H7 (cell line): ENCODE measurements around the gene NUCB2. TPM values are rescaled to one million over a fixed set of nuclear protein-coding genes. Genes with fewer than 3 reads are reported as not detected.

ENCODE experiments used
- DNase-seq: peaks from one replicate; pipeline ENCODE4 v3.0.0; 2012
- H3K27me3 ChIP-seq: 2 replicates; pipeline ENCODE4 v1.6.0; 2011; ENCODE audit warnings: mild to moderate bottlenecking, low read length; ENCODE audit not compliant: control insufficient read depth, insufficient read depth
- H3K36me3 ChIP-seq: replicated peaks from 2 replicates; pipeline ENCODE4 v1.5.1; 2011; ENCODE audit warnings: low read length; ENCODE audit not compliant: control insufficient read depth, insufficient read depth
- H3K4me3 ChIP-seq: 2 replicates; pipeline ENCODE4 v1.5.1; 2011; ENCODE audit warnings: low read depth, mild to moderate bottlenecking, control low read depth, low read length, moderate library complexity; ENCODE audit not compliant: insufficient read depth
- total RNA-seq: library from RNA; depleted of rRNA; stranded (reverse); fragments of >200 nt; shearing (Covaris generic); gene quantifications from 2 replicates; pipeline ENCODE4 v1.2.3, GENCODE V29; 2014

Gene NUCB2
- total RNA-seq, 1 experiment from 2014 or later = 4.1 TPM

- Histone ChIP-seq H3K4me3 (no peak overlapping the region), H3K36me3 (no peaks in the 10 kb centered on the region), H3K27me3 (no peaks in the 10 kb centered on the region; the same call in 1 of the 2 replicates)
- no peak for DNase-seq
These were observed 66.7 kb downstream of the NUCB2 start for GRCh38 chr11:17343257-17343656.

DNA sequence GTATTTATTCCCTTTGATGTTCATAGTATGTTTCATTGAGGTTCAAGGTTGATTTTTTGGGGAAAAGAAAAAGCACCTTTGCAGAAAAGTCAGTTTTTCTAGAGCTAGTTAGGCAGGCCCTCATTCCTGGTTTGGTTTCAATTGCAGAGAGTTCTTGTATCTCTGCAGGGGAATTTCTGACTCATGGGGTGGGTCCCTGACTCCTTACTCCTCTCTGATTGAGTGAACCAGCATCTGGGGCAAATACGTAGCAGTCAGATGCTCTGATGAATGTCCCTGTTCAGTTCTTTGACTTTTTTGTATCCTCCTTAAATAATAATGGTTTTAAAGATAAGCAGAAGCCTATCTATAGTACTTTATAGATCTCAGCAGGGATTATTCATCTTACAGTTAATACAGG, 67.4 kb downstream of the NUCB2 start:
- H3K36me3 ChIP-seq = no peaks in the 10 kb centered on the region
- DNase-seq = peak; percentile 33

GRCh38 chr11:17347676-17348075, 71.1 kb downstream of the NUCB2 start:
- H3K36me3 ChIP-seq = no peaks in the 10 kb centered on the region
- H3K4me3 ChIP-seq = no peak overlapping the region
- no peak for DNase-seq
- H3K27me3 ChIP-seq = peaks cover 30% of the 10 kb centered on the region

More for the DNA sequence above, 67.4 kb downstream of the NUCB2 start:
- H3K4me3 ChIP-seq = no peak overlapping the region
- no peaks in the 10 kb centered on the region; the same call in 1 of the 2 replicates for H3K27me3 ChIP-seq

DNA sequence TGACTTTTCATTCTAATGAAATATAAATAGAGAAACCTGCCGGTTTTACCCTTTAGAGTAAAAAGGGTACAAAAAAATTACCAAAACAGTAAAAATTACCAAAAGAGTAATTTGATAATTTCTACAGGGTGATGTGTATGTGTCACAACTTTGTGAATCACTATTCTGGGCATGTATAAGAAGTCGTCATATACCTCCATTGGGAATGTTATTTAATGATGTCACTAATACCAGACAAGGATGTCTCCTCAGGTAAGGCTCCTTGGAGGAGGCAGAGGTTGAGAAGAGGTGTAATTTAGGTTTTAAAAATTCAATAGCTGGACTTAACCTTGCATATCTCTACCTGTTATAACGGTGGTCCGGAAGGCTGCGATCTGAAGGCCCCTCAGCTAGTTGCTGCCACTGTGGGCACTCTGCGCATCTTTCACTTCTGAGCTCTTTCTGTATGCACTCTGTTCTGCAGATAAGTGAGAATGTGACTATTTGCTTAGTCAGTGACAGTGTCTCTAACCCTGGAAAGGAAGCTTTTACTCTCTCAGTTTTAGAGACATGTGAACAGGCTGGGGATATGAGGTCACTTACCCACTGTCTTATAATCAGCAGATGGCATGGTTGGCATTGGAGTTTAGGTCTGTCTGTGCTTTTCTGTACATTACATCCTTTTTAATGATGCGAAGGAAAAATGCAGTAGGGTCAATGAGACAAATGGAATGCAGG, 74.1 kb downstream of the NUCB2 start:
- H3K36me3 ChIP-seq = no peaks in the 10 kb centered on the region
- no peak for DNase-seq
- H3K4me3 ChIP-seq = no peak overlapping the region
- H3K27me3 ChIP-seq = peaks cover 47% of the 10 kb centered on the region

DNA sequence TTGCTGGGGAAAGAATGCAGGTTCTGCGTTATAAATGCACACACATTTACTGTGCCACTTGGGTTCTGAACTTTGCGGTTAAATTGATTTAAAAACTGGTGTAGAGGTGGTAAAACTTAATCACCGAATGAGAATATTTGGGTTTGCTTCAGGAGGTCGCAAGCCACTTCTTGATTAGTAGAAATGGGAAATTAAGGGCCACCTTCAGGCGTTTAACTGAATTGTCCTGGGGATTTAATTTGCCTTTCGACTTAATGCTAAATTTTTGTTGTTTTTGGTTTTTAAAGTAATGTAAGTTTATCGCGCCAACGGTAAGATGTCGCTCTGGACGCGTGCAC, 74.6 kb downstream of the NUCB2 start:
- Histone ChIP-seq H3K4me3 (no peak overlapping the region), H3K27me3 (peaks cover 47% of the 10 kb centered on the region), H3K36me3 (no peaks in the 10 kb centered on the region)
- DNase-seq = no peak

DNA sequence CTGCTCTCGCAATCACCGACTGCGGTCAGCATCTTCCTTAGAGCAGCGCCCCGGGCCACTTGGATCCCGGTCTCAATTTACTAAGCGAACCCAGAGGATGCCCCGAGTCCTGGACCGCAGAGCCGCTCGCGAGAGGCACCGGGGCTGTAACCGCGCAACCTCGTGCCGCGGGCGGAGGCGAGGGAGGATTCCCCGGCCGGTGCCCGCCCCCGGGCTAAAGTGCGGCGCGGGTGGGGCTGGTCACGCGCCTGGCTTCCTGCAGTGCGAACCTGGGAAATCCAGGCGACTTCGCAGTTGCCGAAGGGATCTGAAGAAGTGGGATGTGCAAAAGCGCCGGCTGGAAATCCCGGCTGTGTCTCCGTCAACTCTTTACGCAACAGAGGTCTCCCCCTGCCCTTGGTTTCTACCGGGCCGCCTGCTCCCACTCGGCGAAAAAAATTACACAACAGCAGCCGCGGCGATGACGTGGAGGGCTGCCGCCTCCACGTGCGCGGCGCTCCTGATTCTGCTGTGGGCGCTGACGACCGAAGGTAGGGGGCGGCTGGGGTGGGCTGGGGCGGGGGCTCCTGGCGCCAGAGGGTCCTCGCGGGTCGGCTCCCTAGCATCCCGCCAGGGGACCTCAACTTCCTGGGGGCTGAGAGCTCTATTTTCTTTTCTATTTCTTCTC, 75.1 kb downstream of the NUCB2 start, which contains the start of gene NCR3LG1:
NCR3LG1 (plus strand) TSS at position 291 of the 667 bp plus-strand sequence; CDS start at position 461, 170 bp downstream.
- H3K4me3 ChIP-seq = peak within 1 kb of the TSS; percentile 40
- H3K36me3 ChIP-seq = no peaks in the 10 kb centered on the region
- peaks cover 47% of the 10 kb centered on the region for H3K27me3 ChIP-seq
- peak; percentile 78 for DNase-seq

DNA sequence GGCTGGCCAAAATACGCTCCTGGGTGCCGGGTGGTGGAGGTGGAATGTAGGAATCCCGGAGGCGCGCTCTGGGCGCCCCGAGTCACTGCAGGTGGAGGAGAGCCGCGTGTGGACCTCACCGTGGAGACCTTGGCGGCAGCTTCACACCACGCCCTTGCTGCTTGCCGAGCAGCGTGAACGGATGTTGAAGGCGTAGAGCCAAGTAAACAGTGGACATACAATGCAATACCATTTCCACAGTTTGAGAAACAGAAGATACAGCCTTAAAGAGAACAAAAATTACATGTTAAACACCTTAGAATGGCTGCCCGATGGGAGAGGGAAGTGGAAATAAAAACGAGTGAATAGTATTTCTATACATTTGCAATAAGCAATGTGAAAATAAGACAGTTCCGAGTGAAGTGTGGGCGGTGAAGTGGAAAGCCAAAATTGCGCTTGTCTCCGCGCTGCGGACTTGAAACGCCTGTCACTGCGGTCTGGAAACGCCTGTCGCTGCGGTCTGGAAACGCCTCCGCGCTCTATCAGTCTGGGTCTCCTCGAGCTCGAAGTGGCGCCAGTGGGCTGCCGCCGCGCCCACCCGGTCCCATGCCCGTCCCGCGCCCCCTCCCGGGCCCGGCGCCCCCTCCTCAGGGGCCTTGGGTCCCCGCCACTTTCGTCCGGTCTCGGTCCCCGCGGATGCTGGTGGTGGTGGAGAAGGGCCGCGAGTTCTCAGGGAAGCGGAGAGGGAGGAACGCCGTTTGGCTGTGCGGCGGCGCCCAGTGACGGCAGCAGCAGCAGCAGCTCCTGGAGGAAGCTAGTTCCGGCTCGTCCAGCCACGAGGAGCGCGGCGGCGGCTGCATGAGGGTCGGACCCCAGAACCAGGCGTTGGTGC, 76.6 kb downstream of the NUCB2 start:
- peak overlapping the region; percentile 40 for H3K4me3 ChIP-seq
- peaks cover 47% of the 10 kb centered on the region for H3K27me3 ChIP-seq
- no peaks in the 10 kb centered on the region for H3K36me3 ChIP-seq
- peak; percentile 77 for DNase-seq

DNA sequence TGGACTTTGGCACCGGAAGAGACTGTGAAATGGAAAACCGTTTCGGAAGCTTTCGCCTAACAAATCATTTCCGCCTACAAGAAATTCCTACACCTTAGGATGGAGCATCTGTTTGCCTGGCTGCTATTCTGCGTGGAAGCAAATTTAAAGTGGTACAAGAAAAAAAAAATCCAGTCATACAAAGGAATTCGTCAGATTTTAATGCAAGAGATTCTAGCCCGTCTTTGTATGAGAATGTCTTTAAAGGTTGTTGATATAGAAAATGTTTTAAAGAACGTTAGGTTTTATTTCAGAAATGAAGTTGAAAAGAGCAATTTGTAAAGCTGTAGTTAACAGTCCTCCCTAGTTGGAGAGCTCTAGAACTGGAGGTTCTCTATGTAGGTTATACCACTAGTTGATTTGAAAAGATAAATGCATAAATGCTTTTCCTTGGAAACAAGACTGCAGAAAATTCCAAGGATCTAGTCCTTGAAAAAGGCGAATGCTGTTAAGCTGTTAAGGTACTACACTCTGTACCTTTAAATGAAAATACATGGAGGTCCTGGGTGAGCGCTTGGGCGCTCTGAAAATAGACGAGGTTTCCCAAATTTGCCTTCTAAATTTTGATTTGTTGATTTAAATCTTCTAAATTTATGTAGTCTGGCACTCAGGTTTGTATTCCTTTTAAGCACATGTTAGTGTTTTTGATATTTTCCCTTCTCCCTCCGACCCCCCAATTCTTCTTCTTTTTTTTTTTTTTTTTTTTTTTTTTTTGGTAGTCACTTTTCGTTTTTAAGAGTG, 77.5 kb downstream of the NUCB2 start:
- peak; percentile 15 for DNase-seq
- Histone ChIP-seq H3K27me3 (peaks cover 46% of the 10 kb centered on the region), H3K36me3 (no peaks in the 10 kb centered on the region), H3K4me3 (peak overlapping the region; percentile 40; the same call in 1 of the 2 replicates)

DNA sequence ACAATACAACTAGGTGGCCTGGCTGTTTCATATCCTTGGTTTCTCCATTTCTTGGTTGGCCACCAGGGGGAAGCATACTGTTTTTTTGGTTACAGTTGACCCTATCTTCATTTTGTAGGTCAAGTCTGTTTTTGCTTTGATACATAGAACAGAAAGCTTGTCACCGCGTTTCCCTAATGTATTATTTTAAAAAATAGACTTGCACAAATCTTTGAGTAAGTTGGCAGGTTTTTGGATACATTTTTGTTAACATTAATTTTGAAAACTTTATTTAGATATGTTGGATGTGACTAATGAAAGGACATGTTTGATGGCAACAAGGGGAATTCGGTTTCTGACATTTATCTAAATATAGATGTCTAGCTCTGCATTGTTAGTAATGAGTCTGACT, 78.1 kb downstream of the NUCB2 start:
- peaks cover 41% of the 10 kb centered on the region for H3K27me3 ChIP-seq
- H3K4me3 ChIP-seq = no peak overlapping the region
- H3K36me3 ChIP-seq = no peaks in the 10 kb centered on the region

GRCh38 chr11:17366495-17366894, 90.0 kb downstream of the NUCB2 start:
- no peaks in the 10 kb centered on the region for H3K36me3 ChIP-seq
- no peak for DNase-seq
- H3K4me3 ChIP-seq = no peak overlapping the region
- no peaks in the 10 kb centered on the region for H3K27me3 ChIP-seq

More for the DNA sequence above, 78.1 kb downstream of the NUCB2 start:
- DNase-seq = peak; percentile 73

- DNase-seq = no peak
- H3K4me3 ChIP-seq = no peak overlapping the region
- no peaks in the 10 kb centered on the region for H3K27me3 ChIP-seq
- H3K36me3 ChIP-seq = no peaks in the 10 kb centered on the region; the same call in 1 of the 2 replicates
These were observed 92.0 kb downstream of the NUCB2 start for GRCh38 chr11:17368551-17368950.

- DNase-seq = no peak
- no peaks in the 10 kb centered on the region for H3K27me3 ChIP-seq
- no peaks in the 10 kb centered on the region; the same call in 1 of the 2 replicates for H3K36me3 ChIP-seq
- no peak overlapping the region for H3K4me3 ChIP-seq
These were observed 92.6 kb downstream of the NUCB2 start for GRCh38 chr11:17369094-17369493.

- no peak for DNase-seq
- Histone ChIP-seq H3K36me3 (no peaks in the 10 kb centered on the region; the same call in 1 of the 2 replicates), H3K27me3 (no peaks in the 10 kb centered on the region), H3K4me3 (no peak overlapping the region)
These were observed 93.2 kb downstream of the NUCB2 start for GRCh38 chr11:17369684-17370243.
